Mesendoderm (in vitro differentiated cells): Measurements from ENCODE around the gene PRM2. TPM values are rescaled to one million over a fixed set of nuclear protein-coding genes. Genes with fewer than 3 reads are reported as not detected.

Experiments used
- DNase-seq: peaks from one replicate; pipeline ENCODE4 v3.0.0; 2013
- H2AK5ac ChIP-seq: 2 replicates; pipeline ENCODE4 v1.6.1; 2013; ENCODE audit warnings: low read length, inconsistent platforms
- H2BK120ac ChIP-seq: 2 replicates; pipeline ENCODE4 v1.6.1; 2013; ENCODE audit warnings: low read depth, mild to moderate bottlenecking, low read length, moderate library complexity, mixed read lengths
- H2BK15ac ChIP-seq: replicated peaks from 2 replicates; pipeline ENCODE4 v1.6.1; 2013; ENCODE audit warnings: low read depth, mild to moderate bottlenecking, moderate library complexity
- H2BK5ac ChIP-seq: 2 replicates; pipeline ENCODE4 v1.6.1; 2013; ENCODE audit warnings: low read length, inconsistent platforms
- H3K18ac ChIP-seq: 2 replicates; pipeline ENCODE4 v1.6.1; 2013; ENCODE audit warnings: mild to moderate bottlenecking, low read length, mixed read lengths
- H3K23ac ChIP-seq: one replicate; pipeline ENCODE4 v1.6.1; 2013; ENCODE audit warnings: low read length
- H3K27ac ChIP-seq: 2 replicates; pipeline ENCODE4 v1.5.1; 2013; ENCODE audit warnings: low read depth, mild to moderate bottlenecking, inconsistent platforms, low read length, moderate library complexity
- H3K27me3 ChIP-seq: 2 replicates; pipeline ENCODE4 v1.6.1; 2013; ENCODE audit warnings: low read length, control low read depth, mild to moderate bottlenecking, inconsistent platforms; ENCODE audit not compliant: insufficient read depth, poor library complexity
- H3K36me3 ChIP-seq: 2 replicates; pipeline ENCODE4 v1.6.1; 2013; ENCODE audit warnings: low read length, inconsistent platforms; ENCODE audit not compliant: control insufficient read depth, insufficient read depth
- H3K4ac ChIP-seq: one replicate; pipeline ENCODE4 v1.6.1; 2013; ENCODE audit warnings: low read depth, mild to moderate bottlenecking, low read length, moderate library complexity
- H3K4me1 ChIP-seq: 2 replicates; pipeline ENCODE4 v1.6.1; 2013; ENCODE audit warnings: low read depth, low read length, inconsistent platforms; ENCODE audit not compliant: control insufficient read depth
- H3K4me2 ChIP-seq: 2 replicates; pipeline ENCODE4 v1.6.1; 2013; ENCODE audit warnings: low read length
- H3K4me3 ChIP-seq: 2 replicates; pipeline ENCODE4 v1.5.1; 2013; ENCODE audit warnings: mild to moderate bottlenecking, low read length
- H3K56ac ChIP-seq: one replicate; pipeline ENCODE4 v1.6.1; 2013; ENCODE audit warnings: low read length
- H3K79me1 ChIP-seq: 2 replicates; pipeline ENCODE4 v1.6.1; 2013; ENCODE audit warnings: low read length, inconsistent platforms
- H3K79me2 ChIP-seq: 2 replicates; pipeline ENCODE4 v1.6.1; 2013; ENCODE audit warnings: mild to moderate bottlenecking, low read length; ENCODE audit not compliant: control insufficient read depth, insufficient read depth
- H3K9ac ChIP-seq: 2 replicates; pipeline ENCODE4 v1.6.1; 2013; ENCODE audit warnings: low read length, inconsistent platforms
- H4K5ac ChIP-seq: one replicate; pipeline ENCODE4 v1.6.1; 2013; ENCODE audit warnings: low read length
- H4K8ac ChIP-seq: one replicate; pipeline ENCODE4 v1.6.1; 2013; ENCODE audit warnings: low read depth, mild to moderate bottlenecking, control low read depth, low read length, moderate library complexity
- WGBS: extraction: QIAGEN DNeasy Blood & Tissue Kit; methylation state at CpG from one replicate; pipeline ENCODE4 v1.1.7; 2013; ENCODE audit warnings: low lambda C conversion rate, missing lambda C conversion rate; ENCODE audit not compliant: insufficient coverage; ENCODE audit errors: extremely low coverage; 5-methylcytosine and 5-hydroxymethylcytosine counted together
- small RNA-seq: library from polyadenylated mRNA; stranded (forward); fragments of <200 nt; extraction: miRNeasy Mini kit (QIAGEN cat#:217004); gene quantifications from one replicate; pipeline ENCODE3, GENCODE V24; 2013; ENCODE audit not compliant: insufficient read depth

The PRM2 gene

GRCh38 chr16:11229432-11229831, 46.8 kb downstream of the PRM2 start:
- H3K4ac ChIP-seq: no peak overlapping the region
- no peak overlapping the region for H3K18ac ChIP-seq
- WGBS: no CpG with 5 or more reads among the region's 5 CpGs
- no peak overlapping the region for H2BK120ac ChIP-seq
- no peaks in the 10 kb centered on the region for H3K27me3 ChIP-seq
- no peak overlapping the region for H2BK5ac ChIP-seq
- H2AK5ac ChIP-seq: no peak overlapping the region
- no peaks in the 10 kb centered on the region for H3K79me1 ChIP-seq
- H3K9ac ChIP-seq: no peak overlapping the region
- H3K79me2 ChIP-seq: no peaks in the 10 kb centered on the region
- H3K36me3 ChIP-seq: no peaks in the 10 kb centered on the region
- H4K5ac ChIP-seq: no peak overlapping the region
- no peak overlapping the region for H3K27ac ChIP-seq
- H3K56ac ChIP-seq: no peak overlapping the region
- no peak overlapping the region for H2BK15ac ChIP-seq
- no peak overlapping the region for H3K4me3 ChIP-seq
- H3K23ac ChIP-seq: no peak overlapping the region
- H4K8ac ChIP-seq: no peak overlapping the region
- no peak for DNase-seq
- no peaks in the 10 kb centered on the region for H3K4me1 ChIP-seq
- no peak overlapping the region for H3K4me2 ChIP-seq

- Histone ChIP-seq H2AK5ac (no peak overlapping the region), H4K8ac (no peak overlapping the region), H3K18ac (no peak overlapping the region), H3K4me2 (no peak overlapping the region), H3K27ac (no peak overlapping the region), H2BK5ac (no peak overlapping the region), H3K9ac (no peak overlapping the region), H3K79me2 (no peaks in the 10 kb centered on the region), H2BK15ac (no peak overlapping the region), H2BK120ac (no peak overlapping the region), H3K23ac (no peak overlapping the region), H3K56ac (no peak overlapping the region), H3K27me3 (no peaks in the 10 kb centered on the region), H3K4ac (no peak overlapping the region), H3K36me3 (no peaks in the 10 kb centered on the region), H4K5ac (no peak overlapping the region), H3K4me1 (no peaks in the 10 kb centered on the region), H3K79me1 (no peaks in the 10 kb centered on the region), H3K4me3 (no peak overlapping the region)
- DNase-seq: no peak
- WGBS: no CpG with 5 or more reads among the region's 18 CpGs
Observed at GRCh38 chr16:11225677-11226549, 50.4 kb downstream of the PRM2 start.

Small RNA genes lying within 50 kb of the gene (small RNA-seq; reads per million reads assigned to genes)
- not detected for gene MIR548H2
- gene RF00019: not detected
- gene RF00554: not detected
